HG03175 (cell line): Measurements from ENCODE around the gene ANGPTL4.
"Not testable (repeated sequence)": the region's sequence is repeated elsewhere in the genome, so short reads cannot be mapped to it uniquely, and the experiment has no call there.

Experiments
- ATAC-seq: cut with Tn5 transposase; IDR thresholded peaks from one replicate; pipeline ENCODE4 v1.9.1; 2021; ENCODE audit warnings: mild to moderate bottlenecking, moderate library complexity; ENCODE audit not compliant: unreplicated experiment

ANGPTL4 gene

DNA sequence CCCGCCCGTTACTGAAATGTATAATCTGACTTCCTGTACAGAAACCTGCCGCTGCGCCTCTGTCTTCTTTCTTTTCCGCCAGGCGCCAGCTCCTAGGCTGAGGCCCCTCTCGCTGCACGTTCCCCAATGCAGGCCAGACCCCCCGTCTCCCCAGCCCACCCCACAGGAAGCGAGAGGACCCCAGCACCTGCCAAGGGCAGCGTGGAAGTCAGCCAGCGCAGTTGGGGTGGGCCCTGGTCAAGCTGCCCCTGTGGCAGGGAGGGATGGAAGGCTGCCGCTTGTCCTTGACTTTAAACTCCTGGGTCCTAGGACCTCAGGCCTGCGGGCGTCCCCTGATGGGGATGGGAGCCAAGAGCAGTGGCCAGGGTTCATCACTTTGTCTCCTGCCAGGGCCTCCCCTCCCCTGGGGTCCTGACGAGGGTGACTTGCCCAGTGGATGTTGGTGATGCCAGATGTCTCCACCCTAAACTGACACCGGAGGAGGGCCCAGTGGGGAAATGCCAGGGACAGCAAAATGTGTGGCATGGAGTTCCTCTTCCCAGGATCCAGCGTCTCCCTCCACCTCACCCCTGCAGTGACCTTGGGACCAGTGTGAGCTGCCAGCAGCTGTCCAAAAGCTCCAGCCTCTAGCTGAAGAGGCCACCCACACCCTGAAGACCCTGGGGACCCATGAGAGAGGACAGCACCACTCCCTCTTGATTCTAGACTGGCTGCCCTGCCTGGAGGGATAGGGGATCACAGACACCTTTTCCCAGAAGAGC lies 40.6 kb downstream of the ANGPTL4 start:
- ATAC-seq = no peak

DNA sequence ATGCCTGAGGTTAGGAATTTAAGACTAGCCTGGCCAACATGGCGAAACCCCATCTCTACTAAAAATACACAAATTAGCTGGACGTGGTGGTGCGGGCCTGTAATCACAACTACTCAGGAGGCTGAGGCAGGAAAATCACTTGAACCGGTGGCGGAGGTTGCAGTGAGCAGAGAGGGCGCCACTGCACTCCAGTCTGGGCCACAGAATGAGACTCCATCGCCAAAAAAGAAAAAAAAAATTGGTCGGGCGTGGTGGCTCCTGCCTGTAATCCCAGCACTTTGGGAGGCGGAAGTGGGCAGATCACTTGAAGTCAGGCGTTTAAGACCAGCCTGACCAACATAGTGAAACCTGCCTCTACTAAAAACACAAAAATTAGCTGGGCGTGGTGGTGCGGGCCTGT lies 46.8 kb downstream of the ANGPTL4 start:
- ATAC-seq = not testable (repeated sequence)

DNA sequence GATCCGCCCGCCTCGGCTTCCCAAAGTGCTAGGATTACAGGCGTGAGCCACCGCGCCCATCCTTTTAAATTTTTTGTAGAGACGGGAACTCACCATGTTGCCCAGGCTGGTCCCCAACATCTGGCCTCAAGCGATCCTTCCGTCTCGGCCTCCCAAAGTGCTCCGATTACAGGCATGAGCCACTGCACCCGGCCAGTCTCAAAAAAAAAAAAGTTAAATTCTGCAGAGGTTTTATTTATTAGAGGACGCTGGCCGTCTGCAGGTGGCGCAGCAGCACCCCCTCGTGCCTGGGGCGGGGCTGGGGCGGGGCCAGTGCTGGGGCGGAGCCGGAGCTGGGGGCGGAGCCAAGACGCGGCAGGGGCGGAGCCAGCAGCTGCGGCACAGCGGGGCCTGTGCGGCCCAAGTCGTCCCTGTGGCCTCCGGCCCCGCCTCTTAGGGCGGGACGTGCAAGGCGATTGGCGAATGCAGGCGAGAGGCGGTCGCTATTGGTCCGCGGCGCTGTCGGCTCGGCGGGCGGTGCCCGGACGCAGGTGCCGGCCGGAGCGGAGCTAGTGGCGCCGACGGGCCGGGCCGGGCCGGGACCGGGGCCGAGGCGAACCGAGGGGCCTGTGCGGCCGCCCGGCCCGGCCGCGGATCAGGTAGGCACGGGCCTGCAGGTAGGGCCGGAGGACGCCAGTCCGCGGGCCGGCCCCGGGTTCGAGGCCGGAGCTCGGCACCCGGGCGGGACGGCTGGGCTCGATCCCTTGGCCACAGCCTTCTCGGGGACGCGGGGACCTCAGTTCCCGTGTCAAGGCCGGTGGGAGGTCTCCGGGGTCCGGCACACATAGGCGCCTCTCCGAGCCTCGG lies 49.1 kb downstream of the ANGPTL4 start, which contains the start of gene MARCHF2:
TSS of gene MARCHF2 (plus strand) at position 523 of the 846 bp plus-strand sequence. CDS start 8,536 bp downstream, outside the sequence.
- ATAC-seq = peak; percentile 99

DNA sequence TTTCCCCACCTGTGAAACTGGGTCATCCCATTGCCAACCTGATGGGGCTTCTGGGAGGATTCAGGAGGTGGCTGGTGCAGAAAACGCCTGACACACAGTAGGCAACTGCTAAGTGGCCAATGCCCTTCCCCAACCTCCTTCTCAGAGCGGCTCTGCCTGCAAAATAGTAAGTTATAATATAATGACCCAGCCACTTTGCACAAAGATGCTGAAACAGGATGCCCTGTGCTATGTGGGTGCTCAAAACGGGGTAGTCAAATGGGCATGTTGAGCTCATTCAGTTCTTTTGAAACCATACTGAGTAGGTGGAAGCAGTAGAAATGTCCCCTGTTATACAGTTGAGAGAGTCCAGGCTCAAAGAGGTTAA lies 49.7 kb downstream of the ANGPTL4 start:
- no peak for ATAC-seq

DNA sequence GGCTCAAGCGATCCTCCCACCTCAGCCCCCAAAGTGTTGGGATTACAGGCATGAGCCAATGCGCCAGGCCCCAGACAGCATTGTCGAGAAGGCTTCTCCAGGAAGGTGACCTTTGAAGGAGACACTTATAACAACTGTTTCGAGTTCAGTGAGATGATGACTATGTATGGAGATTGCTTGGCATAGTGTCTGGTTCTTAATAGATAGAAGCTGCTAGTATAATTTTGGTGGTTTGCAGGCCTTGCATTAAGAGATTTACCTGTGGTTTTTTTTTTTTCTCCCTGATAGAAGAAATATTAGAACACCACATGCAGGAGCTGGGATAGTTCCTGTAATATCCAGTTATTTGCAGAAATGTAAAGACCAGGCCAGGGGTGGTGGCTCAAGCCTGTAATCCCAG lies 52.8 kb downstream of the ANGPTL4 start:
- no peak for ATAC-seq

DNA sequence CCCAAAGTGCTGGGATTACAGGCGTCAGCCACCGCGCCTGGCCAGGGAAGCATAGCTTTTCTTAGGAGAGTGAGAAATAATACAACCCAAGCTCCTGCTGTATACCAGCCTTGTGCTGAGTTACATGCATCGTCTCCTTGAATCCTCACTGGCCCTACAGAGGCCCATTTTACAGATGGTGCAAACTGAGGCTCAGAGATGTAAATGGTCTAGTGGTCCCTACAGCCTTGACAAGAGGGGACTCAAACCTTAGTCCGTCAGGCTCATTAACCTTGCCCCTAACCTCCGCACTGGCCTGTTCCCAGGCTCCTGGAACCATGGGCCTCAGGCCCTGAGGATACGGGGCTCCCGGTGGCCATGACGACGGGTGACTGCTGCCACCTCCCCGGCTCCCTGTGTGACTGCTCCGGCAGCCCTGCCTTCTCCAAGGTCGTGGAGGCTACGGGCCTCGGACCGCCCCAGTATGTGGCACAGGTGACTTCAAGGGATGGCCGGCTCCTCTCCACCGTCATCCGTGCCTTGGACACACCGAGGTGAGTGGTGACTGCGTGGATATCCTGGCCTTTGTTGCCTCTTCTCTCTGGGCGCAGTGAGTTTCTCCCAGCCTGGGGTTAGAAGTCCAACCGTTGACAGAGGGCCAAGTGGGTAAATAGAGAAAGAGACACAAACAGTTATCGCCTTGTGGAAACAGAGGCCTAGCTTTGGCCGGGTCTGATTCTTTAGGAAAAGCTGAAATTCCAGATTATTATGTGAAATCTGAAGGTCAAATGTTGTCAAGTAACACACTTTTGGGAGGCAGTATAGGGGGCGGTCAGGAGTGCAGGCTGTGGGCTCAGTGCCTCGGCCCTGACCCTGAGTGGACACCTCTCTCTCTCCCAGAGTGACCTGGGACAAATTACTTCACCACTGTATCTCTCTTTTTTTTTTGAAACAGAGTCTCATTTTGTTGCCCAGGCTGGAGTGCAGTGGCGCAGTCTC lies 57.8 kb downstream of the ANGPTL4 start:
- no peak for ATAC-seq

DNA sequence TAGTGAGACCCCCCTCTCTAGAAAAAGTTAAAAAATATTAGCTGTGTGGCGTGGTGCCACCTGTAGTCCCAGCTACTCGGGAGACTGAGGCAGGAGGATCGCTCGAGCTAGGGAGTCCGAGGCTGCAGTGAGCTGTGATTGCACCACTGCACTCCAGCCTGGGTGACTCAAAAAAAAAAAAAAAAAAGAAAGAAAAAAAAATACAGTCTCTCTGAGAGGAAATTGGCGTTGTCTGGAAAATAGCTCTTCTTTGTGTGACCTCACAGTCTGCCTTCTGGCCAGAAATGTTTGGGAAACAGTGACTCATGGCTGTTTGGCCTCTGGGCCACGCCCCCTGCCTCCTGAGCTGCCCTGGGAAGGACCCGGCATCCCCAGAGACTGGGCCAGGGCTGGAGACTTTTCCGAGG lies 59.9 kb downstream of the ANGPTL4 start:
- ATAC-seq = no peak
